Measurements from ENCODE around the gene SDS.

Gene SDS

GRCh38 chr12:113439606-113440030 is 35.9 kb upstream of the SDS start:
- Histone ChIP-seq H3K27ac (ENCODE audit: low read depth, low read length, severe bottlenecking) (no peak overlapping the region), H3K4me3 (ENCODE audit: extremely low read depth, insufficient read depth, low read length, poor library complexity, severe bottlenecking) (no peak overlapping the region), H3K9me3 (ENCODE audit: control insufficient read depth, low read length) (no peaks in the 10 kb centered on the region), H3K36me3 (ENCODE audit: control insufficient read depth, insufficient read depth, low read length) (no peaks in the 10 kb centered on the region), H3K4me1 (ENCODE audit: control insufficient read depth, insufficient read depth, low read length, poor library complexity, severe bottlenecking) (no peaks in the 10 kb centered on the region)
- 42 to 48% methylated on average over 7 to 8 of the region's 8 CpGs for WGBS, 2 experiments (ENCODE audit: insufficient coverage in 2 of 2)

GRCh38 chr12:113439301-113439597 is 35.6 kb upstream of the SDS start:
- Histone ChIP-seq H3K27ac (ENCODE audit: low read depth, low read length, severe bottlenecking) (no peak overlapping the region), H3K4me1 (ENCODE audit: control insufficient read depth, insufficient read depth, low read length, poor library complexity, severe bottlenecking) (no peaks in the 10 kb centered on the region), H3K9me3 (ENCODE audit: control insufficient read depth, low read length) (no peaks in the 10 kb centered on the region), H3K4me3 (ENCODE audit: extremely low read depth, insufficient read depth, low read length, poor library complexity, severe bottlenecking) (no peak overlapping the region), H3K36me3 (ENCODE audit: control insufficient read depth, insufficient read depth, low read length) (no peaks in the 10 kb centered on the region)
- WGBS, 2 experiments (ENCODE audit: insufficient coverage in 2 of 2), result 31 to 38% methylated on average over 3 to 4 of the region's 4 CpGs

- no peaks in the 10 kb centered on the region for H3K9me3 ChIP-seq (ENCODE audit: control insufficient read depth, low read length)
- H3K36me3 ChIP-seq (ENCODE audit: control insufficient read depth, insufficient read depth, low read length), result no peaks in the 10 kb centered on the region
- H3K4me1 ChIP-seq (ENCODE audit: control insufficient read depth, insufficient read depth, low read length, poor library complexity, severe bottlenecking), result no peaks in the 10 kb centered on the region
- no peak overlapping the region for H3K4me3 ChIP-seq (ENCODE audit: extremely low read depth, insufficient read depth, low read length, poor library complexity, severe bottlenecking)
- 76 to 87% methylated on average over 4 of the region's 4 CpGs for WGBS, 2 experiments (ENCODE audit: insufficient coverage in 2 of 2)
- H3K27ac ChIP-seq (ENCODE audit: low read depth, low read length, severe bottlenecking), result no peak overlapping the region
Observed at GRCh38 chr12:113438523-113439300, 35.0 kb upstream of the SDS start.

- 65 to 73% methylated on average over 7 to 8 of the region's 9 CpGs for WGBS, 2 experiments (ENCODE audit: insufficient coverage in 2 of 2)
- Histone ChIP-seq H3K27ac (ENCODE audit: low read depth, low read length, severe bottlenecking) (no peak overlapping the region), H3K36me3 (ENCODE audit: control insufficient read depth, insufficient read depth, low read length) (no peaks in the 10 kb centered on the region), H3K4me3 (ENCODE audit: extremely low read depth, insufficient read depth, low read length, poor library complexity, severe bottlenecking) (no peak overlapping the region), H3K4me1 (ENCODE audit: control insufficient read depth, insufficient read depth, low read length, poor library complexity, severe bottlenecking) (no peaks in the 10 kb centered on the region), H3K9me3 (ENCODE audit: control insufficient read depth, low read length) (no peaks in the 10 kb centered on the region)
Observed at GRCh38 chr12:113437729-113438100, 34.0 kb upstream of the SDS start.

GRCh38 chr12:113436993-113437728 is 33.5 kb upstream of the SDS start:
- no peaks in the 10 kb centered on the region for H3K36me3 ChIP-seq (ENCODE audit: control insufficient read depth, insufficient read depth, low read length)
- no peak overlapping the region for H3K27ac ChIP-seq (ENCODE audit: low read depth, low read length, severe bottlenecking)
- H3K4me1 ChIP-seq (ENCODE audit: control insufficient read depth, insufficient read depth, low read length, poor library complexity, severe bottlenecking), result no peaks in the 10 kb centered on the region
- 76 to 81% methylated on average over 3 to 6 of the region's 6 CpGs for WGBS, 2 experiments (ENCODE audit: insufficient coverage in 2 of 2)
- H3K4me3 ChIP-seq (ENCODE audit: extremely low read depth, insufficient read depth, low read length, poor library complexity, severe bottlenecking), result no peak overlapping the region
- H3K9me3 ChIP-seq (ENCODE audit: control insufficient read depth, low read length), result no peaks in the 10 kb centered on the region

- H3K36me3 ChIP-seq (ENCODE audit: control insufficient read depth, insufficient read depth, low read length), result no peaks in the 10 kb centered on the region
- H3K4me1 ChIP-seq (ENCODE audit: control insufficient read depth, insufficient read depth, low read length, poor library complexity, severe bottlenecking), result no peaks in the 10 kb centered on the region
- H3K4me3 ChIP-seq (ENCODE audit: extremely low read depth, insufficient read depth, low read length, poor library complexity, severe bottlenecking), result no peak overlapping the region
- WGBS, 2 experiments (ENCODE audit: insufficient coverage in 2 of 2), result 83 to 100% methylated on average over 1 to 3 of the region's 6 CpGs
- no peak overlapping the region for H3K27ac ChIP-seq (ENCODE audit: low read depth, low read length, severe bottlenecking)
- no peaks in the 10 kb centered on the region for H3K9me3 ChIP-seq (ENCODE audit: control insufficient read depth, low read length)
Observed at GRCh38 chr12:113436586-113436985, 32.9 kb upstream of the SDS start.

- no peak overlapping the region for H3K27ac ChIP-seq (ENCODE audit: low read depth, low read length, severe bottlenecking)
- 63 to 80% methylated on average over 1 to 2 of the region's 5 CpGs for WGBS, 2 experiments (ENCODE audit: insufficient coverage in 2 of 2)
- no peaks in the 10 kb centered on the region for H3K4me1 ChIP-seq (ENCODE audit: control insufficient read depth, insufficient read depth, low read length, poor library complexity, severe bottlenecking)
- H3K4me3 ChIP-seq (ENCODE audit: extremely low read depth, insufficient read depth, low read length, poor library complexity, severe bottlenecking), result no peak overlapping the region
- H3K9me3 ChIP-seq (ENCODE audit: control insufficient read depth, low read length), result no peaks in the 10 kb centered on the region
- H3K36me3 ChIP-seq (ENCODE audit: control insufficient read depth, insufficient read depth, low read length), result no peaks in the 10 kb centered on the region
Observed at GRCh38 chr12:113435367-113435766, 31.7 kb upstream of the SDS start.

- H3K27ac ChIP-seq (ENCODE audit: low read depth, low read length, severe bottlenecking), result no peak overlapping the region
- H3K9me3 ChIP-seq (ENCODE audit: control insufficient read depth, low read length), result no peaks in the 10 kb centered on the region
- H3K4me3 ChIP-seq (ENCODE audit: extremely low read depth, insufficient read depth, low read length, poor library complexity, severe bottlenecking), result no peak overlapping the region
- no peaks in the 10 kb centered on the region for H3K36me3 ChIP-seq (ENCODE audit: control insufficient read depth, insufficient read depth, low read length)
- H3K4me1 ChIP-seq (ENCODE audit: control insufficient read depth, insufficient read depth, low read length, poor library complexity, severe bottlenecking), result no peaks in the 10 kb centered on the region
Observed at GRCh38 chr12:113432986-113433385, 29.3 kb upstream of the SDS start.

- WGBS, 2 experiments (ENCODE audit: insufficient coverage in 2 of 2), result 100% methylated on average over 1 of the region's 1 CpG; no CpG with 5 or more reads in 1 of the 2 experiments
- Histone ChIP-seq H3K27ac (ENCODE audit: low read depth, low read length, severe bottlenecking) (no peak overlapping the region), H3K36me3 (ENCODE audit: control insufficient read depth, insufficient read depth, low read length) (no peaks in the 10 kb centered on the region)
Observed at GRCh38 chr12:113428482-113428881, 24.8 kb upstream of the SDS start.

GRCh38 chr12:113427882-113428281 is 24.2 kb upstream of the SDS start:
- 86 to 91% methylated on average over 8 to 9 of the region's 9 CpGs for WGBS, 2 experiments (ENCODE audit: insufficient coverage in 2 of 2)
- no peaks in the 10 kb centered on the region for H3K36me3 ChIP-seq (ENCODE audit: control insufficient read depth, insufficient read depth, low read length)
- no peak overlapping the region for H3K4me3 ChIP-seq (ENCODE audit: extremely low read depth, insufficient read depth, low read length, poor library complexity, severe bottlenecking)
- no peaks in the 10 kb centered on the region for H3K4me1 ChIP-seq (ENCODE audit: control insufficient read depth, insufficient read depth, low read length, poor library complexity, severe bottlenecking)
- H3K27ac ChIP-seq (ENCODE audit: low read depth, low read length, severe bottlenecking), result no peak overlapping the region
- H3K9me3 ChIP-seq (ENCODE audit: control insufficient read depth, low read length), result no peaks in the 10 kb centered on the region

More at GRCh38 chr12:113428482-113428881, 24.8 kb upstream of the SDS start:
- Histone ChIP-seq H3K4me3 (ENCODE audit: extremely low read depth, insufficient read depth, low read length, poor library complexity, severe bottlenecking) (no peak overlapping the region), H3K4me1 (ENCODE audit: control insufficient read depth, insufficient read depth, low read length, poor library complexity, severe bottlenecking) (no peaks in the 10 kb centered on the region), H3K9me3 (ENCODE audit: control insufficient read depth, low read length) (no peaks in the 10 kb centered on the region)

- Histone ChIP-seq H3K36me3 (ENCODE audit: control insufficient read depth, insufficient read depth, low read length) (no peaks in the 10 kb centered on the region), H3K9me3 (ENCODE audit: control insufficient read depth, low read length) (no peaks in the 10 kb centered on the region), H3K4me1 (ENCODE audit: control insufficient read depth, insufficient read depth, low read length, poor library complexity, severe bottlenecking) (peaks cover 3% of the 10 kb centered on the region), H3K27ac (ENCODE audit: low read depth, low read length, severe bottlenecking) (no peak overlapping the region), H3K4me3 (ENCODE audit: extremely low read depth, insufficient read depth, low read length, poor library complexity, severe bottlenecking) (no peak overlapping the region)
- 23 to 26% methylated on average over 8 to 9 of the region's 11 CpGs for WGBS, 2 experiments (ENCODE audit: insufficient coverage in 2 of 2)
Observed at GRCh38 chr12:113425960-113426453, 22.3 kb upstream of the SDS start.
